Heart left ventricle (tissue), 16 donors: ENCODE results near the gene ALK. TPM values are rescaled to one million over a fixed set of nuclear protein-coding genes. Genes with fewer than 3 reads are reported as not detected.

Source experiments
- ATAC-seq, 4 donors: fragments of 200-7000 bp; cut with Tn5 transposase; one replicate each; pipeline ENCODE4 v1.9.1; 2020 to 2022; ENCODE audit warnings: moderate library complexity in 4 of 4, mild to moderate bottlenecking in 3 of 4, moderate number of reproducible peaks in 1 of 4
- DNase-seq, 5 donors: peaks; one replicate each; pipeline ENCODE4 v3.0.0-alpha.2; 2020
- H3K27ac ChIP-seq, 12 donors: fragments of 200-600 bp; sonication (generic) in 4 of 12; one replicate each; pipeline versions ENCODE4 v1.5.0 to v1.8.0; 2016 to 2022; ENCODE audit warnings: mild to moderate bottlenecking in 2 of 12
- H3K27me3 ChIP-seq, 9 donors: fragments of 200-600 bp; sonication (generic) in 2 of 9; one replicate each; pipeline versions ENCODE4 v1.5.1 to v1.8.0; 2016 to 2022; ENCODE audit warnings: mild to moderate bottlenecking in 3 of 9
- H3K36me3 ChIP-seq, 9 donors: fragments of 200-600 bp; sonication (generic) in 2 of 9; one replicate each; pipeline versions ENCODE4 v1.5.0 to v1.8.0; 2018 to 2022; ENCODE audit warnings: mild to moderate bottlenecking in 2 of 9
- H3K4me1 ChIP-seq, 12 donors: fragments of 200-600 bp; sonication (generic) in 4 of 12; one replicate each; pipeline versions ENCODE4 v1.5.0 to v1.8.0; 2016 to 2022; ENCODE audit warnings: mild to moderate bottlenecking in 3 of 12
- H3K4me3 ChIP-seq, 12 donors: fragments of 200-600 bp; sonication (generic) in 4 of 12; one replicate each; pipeline versions ENCODE4 v1.5.0 to v1.8.0; 2017 to 2022; ENCODE audit warnings: mild to moderate bottlenecking in 9 of 12, moderate library complexity in 4 of 12
- H3K9me3 ChIP-seq, 12 donors: fragments of 200-600 bp; sonication (generic) in 4 of 12; one replicate each; pipeline versions ENCODE4 v1.5.0 to v1.8.0; 2016 to 2022; ENCODE audit warnings: mild to moderate bottlenecking in 1 of 12
- POLR2A ChIP-seq, 2 donors: fragments of 450-650 bp; IDR thresholded peaks; one replicate each; pipeline ENCODE4 v1.6.1; 2017; ENCODE audit warnings: antibody characterized with exemption in 2 of 2, mild to moderate bottlenecking in 2 of 2, moderate library complexity in 2 of 2
- WGBS, 4 donors: extraction: QIAGEN DNeasy Blood & Tissue Kit in 2 of 4; methylation state at CpG; one replicate each; pipeline versions ENCODE4 v1.1.5 to v1.1.7; 2013 to 2018; 5-methylcytosine and 5-hydroxymethylcytosine counted together
- intact Hi-C, 10 donors: fragments of 100-400 bp; cut with DNase I; formaldehyde crosslinking; loops; one replicate each; pipeline versions ENCODE4 v1.11.1 to v1.14.2; 2022
- polyA plus RNA-seq, 2 donors: library from polyadenylated mRNA; stranded (reverse); fragments of 200-250 nt; gene quantifications; one replicate each; pipeline ENCODE4 v1.2.3, GENCODE V29; 2013
- total RNA-seq, 9 donors: library from RNA; depleted of rRNA in 2 of 9; stranded (reverse); fragments of >200 nt in 2 of 9; fragmentation: NEBNext Ultra II Directional in 3 of 9; extraction: Animal tissue kit (Norgen Biotek cat#: 25700) in 3 of 9; gene quantifications; one replicate each; pipeline versions ENCODE4 v1.1.0 to v1.2.4, GENCODE V29; 2016 to 2023
- TF ChIP-seq, protein P1 (sequence below), 12 donors: fragments of 200-600 bp; sonication (generic) in 4 of 12; IDR thresholded peaks; one replicate each; pipeline versions ENCODE4 v1.5.0 to v1.8.0; 2018 to 2022; ENCODE audit warnings: antibody characterized with exemption in 12 of 12, mild to moderate bottlenecking in 5 of 12
- donor health status: ischemic (EF 13 %, LVEDD 7.1; RV severe dilation, severe dysfunction).
- donor health status: healthy with polysubstance abuse.
- donor health status: DM: no; HTN: yes; CAD: no.
- donor health status: DM: no; HTN: no; CAD: no.
- donor health status: ischemic (EF 25% LVEDD 6.9; RV normal size, moderate dysfunction).
- donor health status: ischemic (EF 25% LVEDD 5.7; RV mildly dilated, moderate dysfunction).
- donor health status: healthy.
- donor health status: DM: yes; HTN: yes; CAD: no.
- donor health status: ischemic (EF 35%, LVEDD 5.7; RV mildly dilated, moderate dysfunction).
- donor health status: nonischemic (EF 11% LVEDD 7.7; RV severe dilation, severe dysfunction).
- donor health status: DM: yes; HTN: yes; CAD: no.
- donor health status: PGD.
- donor health status: ischemic (EF 29% LVEDD 5.4; RV normal size, mild dysfunction).
- donor health status: nonischemic (EF 23%, LVEDD 6.1; RV moderate dilation, normal function).

The ALK gene
- total and polyA plus RNA-seq, 11 donors, result 0.05 to 0.50 (median 0.13) TPM; not detected in 5

DNA sequence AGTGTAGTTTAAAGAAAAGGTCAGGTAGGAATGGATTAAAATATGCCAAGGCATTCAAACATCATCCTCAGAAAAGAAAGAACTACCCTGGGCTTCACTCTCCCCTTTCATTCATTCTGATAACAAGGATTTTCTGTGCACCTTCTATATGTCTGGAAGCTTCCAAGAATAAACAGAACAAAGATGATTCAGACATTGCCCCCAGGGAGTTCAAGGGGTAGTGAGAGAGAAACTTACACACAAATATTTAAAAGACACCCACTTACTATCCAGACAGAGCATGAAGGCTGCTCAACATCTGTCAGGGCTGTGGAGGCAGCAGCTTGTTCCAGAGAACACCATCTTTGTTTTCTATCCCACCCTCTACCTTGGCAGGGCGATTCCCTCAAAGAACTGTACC, 140.5 kb downstream of the ALK start:
- 56 to 75% (median 74%) methylated on average over 1 of the region's 1 CpG for whole genome bisulfite sequencing, 4 donors
- no peak for DNase-seq
- intact Hi-C loops, result no loop called here
- Histone ChIP-seq H3K4me1 (no peaks in the 10 kb centered on the region), H3K27ac (no peak overlapping the region), H3K4me3 (no peak overlapping the region), H3K36me3 (no peaks in the 10 kb centered on the region), H3K9me3 (no peaks in the 10 kb centered on the region), H3K27me3 (peaks cover 0 to 21% (median 0%) of the 10 kb centered on the region in 9 donors)
- no peak for TF ChIP-seq POLR2A (IDR thresholded peaks at IDR 0.05)
- TF ChIP-seq, protein P1, sequence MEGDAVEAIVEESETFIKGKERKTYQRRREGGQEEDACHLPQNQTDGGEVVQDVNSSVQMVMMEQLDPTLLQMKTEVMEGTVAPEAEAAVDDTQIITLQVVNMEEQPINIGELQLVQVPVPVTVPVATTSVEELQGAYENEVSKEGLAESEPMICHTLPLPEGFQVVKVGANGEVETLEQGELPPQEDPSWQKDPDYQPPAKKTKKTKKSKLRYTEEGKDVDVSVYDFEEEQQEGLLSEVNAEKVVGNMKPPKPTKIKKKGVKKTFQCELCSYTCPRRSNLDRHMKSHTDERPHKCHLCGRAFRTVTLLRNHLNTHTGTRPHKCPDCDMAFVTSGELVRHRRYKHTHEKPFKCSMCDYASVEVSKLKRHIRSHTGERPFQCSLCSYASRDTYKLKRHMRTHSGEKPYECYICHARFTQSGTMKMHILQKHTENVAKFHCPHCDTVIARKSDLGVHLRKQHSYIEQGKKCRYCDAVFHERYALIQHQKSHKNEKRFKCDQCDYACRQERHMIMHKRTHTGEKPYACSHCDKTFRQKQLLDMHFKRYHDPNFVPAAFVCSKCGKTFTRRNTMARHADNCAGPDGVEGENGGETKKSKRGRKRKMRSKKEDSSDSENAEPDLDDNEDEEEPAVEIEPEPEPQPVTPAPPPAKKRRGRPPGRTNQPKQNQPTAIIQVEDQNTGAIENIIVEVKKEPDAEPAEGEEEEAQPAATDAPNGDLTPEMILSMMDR (IDR thresholded peaks at IDR 0.05), result no peak
- ATAC-seq, result no peak

- 45 to 68% (median 49%) methylated on average over 2 of the region's 2 CpGs for WGBS, 4 donors
- Histone ChIP-seq H3K27ac (no peak overlapping the region), H3K27me3 (peaks cover 0 to 9% (median 0%) of the 10 kb centered on the region in 9 donors), H3K36me3 (no peaks in the 10 kb centered on the region), H3K9me3 (no peaks in the 10 kb centered on the region), H3K4me1 (no peaks in the 10 kb centered on the region), H3K4me3 (no peak overlapping the region)
- DNase-seq (no peak), ATAC-seq (no peak)
- TF ChIP-seq, protein P1 (IDR thresholded peaks at IDR 0.05), result no peak
- TF ChIP-seq POLR2A (IDR thresholded peaks at IDR 0.05), result no peak
- intact Hi-C loops, result no loop called here
These were observed 144.2 kb downstream of the ALK start for GRCh38 chr2:29777161-29777560.

DNA sequence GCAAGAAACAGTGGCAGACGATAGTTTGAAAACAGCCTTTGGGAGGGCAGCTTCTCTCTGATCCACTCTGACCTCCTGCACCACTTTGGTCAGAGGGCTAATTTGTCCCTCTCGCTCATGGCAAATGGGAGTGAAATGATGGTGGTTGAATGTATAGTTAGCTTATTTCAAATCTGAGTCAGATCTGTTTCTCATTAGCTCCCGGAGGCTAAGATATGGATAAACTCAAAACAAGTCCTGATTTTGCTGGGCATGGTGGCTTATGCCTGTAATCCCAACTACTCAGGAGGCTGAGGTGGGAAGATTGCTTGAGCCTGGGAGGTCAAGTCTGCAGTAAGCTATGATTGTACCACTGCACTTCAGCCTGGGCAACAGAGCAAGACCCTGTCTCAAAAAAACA, 145.0 kb downstream of the ALK start:
- no peak for TF ChIP-seq POLR2A (IDR thresholded peaks at IDR 0.05)
- TF ChIP-seq, protein P1 (IDR thresholded peaks at IDR 0.05), result no peak
- no peak for DNase-seq
- WGBS, 4 donors, result 55 to 86% (median 80%) methylated on average over 2 to 3 of the region's 3 CpGs
- Histone ChIP-seq H3K9me3 (no peaks in the 10 kb centered on the region), H3K4me3 (no peak overlapping the region), H3K4me1 (no peaks in the 10 kb centered on the region), H3K27ac (no peak overlapping the region), H3K36me3 (no peaks in the 10 kb centered on the region), H3K27me3 (peaks cover 0 to 9% (median 0%) of the 10 kb centered on the region in 9 donors)
- intact Hi-C loops, result no loop called here
- ATAC-seq, result no peak

GRCh38 chr2:29775937-29776336, 145.4 kb downstream of the ALK start:
- 66 to 79% (median 73%) methylated on average over 1 of the region's 1 CpG for WGBS, 4 donors
- Histone ChIP-seq H3K4me1 (no peaks in the 10 kb centered on the region), H3K27ac (no peak overlapping the region), H3K27me3 (peaks cover 0 to 9% (median 0%) of the 10 kb centered on the region in 9 donors), H3K4me3 (no peak overlapping the region), H3K36me3 (no peaks in the 10 kb centered on the region), H3K9me3 (no peaks in the 10 kb centered on the region)
- intact Hi-C loops, result no loop called here
- DNase-seq, result no peak
- no peak for ATAC-seq
- TF ChIP-seq POLR2A (IDR thresholded peaks at IDR 0.05), result no peak
- TF ChIP-seq, protein P1 (IDR thresholded peaks at IDR 0.05), result no peak
